Spleen (tissue), 11 donors: Measurements from ENCODE around the gene SFXN5. TPM values are rescaled to one million over a fixed set of nuclear protein-coding genes. Genes with fewer than 3 reads are reported as not detected.

ENCODE experiments used
- DNase-seq: peaks from one replicate; pipeline ENCODE4 v3.0.0-alpha.2; 2020
- H3K27ac ChIP-seq, 8 donors: fragments of 200-600 bp; sonication (generic) in 7 of 8; 1 replicate in 4 of 8; 2 replicates in 4 of 8; pipeline versions ENCODE4 v1.5.0 to v1.8.0; 2016 to 2021; ENCODE audit warnings: inconsistent platforms in 4 of 8, mild to moderate bottlenecking in 4 of 8, moderate library complexity in 1 of 8
- H3K27me3 ChIP-seq, 7 donors: fragments of 200-600 bp; sonication (generic) in 6 of 7; replicated peaks in 1 of 7; 1 replicate in 4 of 7; 2 replicates in 3 of 7; pipeline versions ENCODE4 v1.5.0 to v1.8.0; 2016 to 2021; ENCODE audit warnings: inconsistent platforms in 3 of 7, mild to moderate bottlenecking in 1 of 7
- H3K36me3 ChIP-seq, 6 donors: fragments of 200-600 bp; sonication (generic) in 5 of 6; 1 replicate in 4 of 6; 2 replicates in 2 of 6; pipeline versions ENCODE4 v1.5.0 to v1.8.0; 2016 to 2021; ENCODE audit warnings: inconsistent platforms in 2 of 6
- H3K4me1 ChIP-seq, 6 donors: fragments of 200-600 bp; sonication (generic) in 5 of 6; 1 replicate in 3 of 6; 2 replicates in 3 of 6; pipeline versions ENCODE4 v1.5.0 to v1.8.0; 2016 to 2021; ENCODE audit warnings: inconsistent platforms in 3 of 6
- H3K4me3 ChIP-seq, 8 donors: fragments of 200-600 bp; sonication (generic) in 7 of 8; 1 replicate in 4 of 8; 2 replicates in 4 of 8; pipeline versions ENCODE4 v1.5.0 to v1.8.0; 2016 to 2021; ENCODE audit warnings: inconsistent platforms in 4 of 8, mild to moderate bottlenecking in 4 of 8, moderate library complexity in 2 of 8
- H3K9me3 ChIP-seq, 8 donors: fragments of 200-600 bp; sonication (generic) in 7 of 8; 1 replicate in 4 of 8; 2 replicates in 4 of 8; pipeline versions ENCODE4 v1.5.0 to v1.8.0; 2016 to 2021; ENCODE audit warnings: inconsistent platforms in 4 of 8
- POLR2A ChIP-seq, 3 donors: fragments of 450-650 bp; IDR thresholded peaks; one replicate each; pipeline ENCODE4 v1.5.1; 2017; ENCODE audit warnings: antibody characterized with exemption in 3 of 3, mild to moderate bottlenecking in 1 of 3
- POLR2AphosphoS5 ChIP-seq, 3 donors: sonication (generic); formaldehyde crosslinking; IDR thresholded peaks; one replicate each; pipeline ENCODE4 v1.5.1; 2017; ENCODE audit warnings: antibody characterized with exemption in 3 of 3
- WGBS, 5 donors: extraction: QIAGEN DNeasy Blood & Tissue Kit in 3 of 5; methylation state at CpG; one replicate each; pipeline versions ENCODE4 v1.1.5 to v1.1.7; 2013 to 2018; 5-methylcytosine and 5-hydroxymethylcytosine counted together
- intact Hi-C: fragments of 100-400 bp; cut with DNase I; formaldehyde crosslinking; loops from one replicate; pipeline ENCODE4 v1.15.0; 2023; ENCODE audit warnings: low total_unique reads
- polyA plus RNA-seq, 3 donors: library from polyadenylated mRNA; stranded (reverse); fragments of 200-250 nt; gene quantifications; one replicate each; pipeline ENCODE4 v1.2.1, GENCODE V29; 2013
- total RNA-seq, 7 donors: library from RNA; depleted of rRNA in 3 of 7; stranded (reverse); fragments of >200 nt in 3 of 7; fragmentation: NEBNext Ultra II Directional in 4 of 7; extraction: Animal tissue kit (Norgen Biotek cat#: 25700) in 4 of 7; gene quantifications; one replicate each; pipeline versions ENCODE4 v1.1.0 to v1.2.1, GENCODE V29; 2016 to 2021
- TF ChIP-seq, protein P1 (sequence below), 11 experiments: fragments of 200-600 bp in 7 of 11; fragments of 450-650 bp in 4 of 11; sonication (generic) in 4 of 11; IDR thresholded peaks in 8 of 11; conservative IDR thresholded peaks in 3 of 11; 1 replicate in 7 of 11; 2 replicates in 4 of 11; pipeline versions ENCODE4 v1.4.0 to v1.8.0; 2016 to 2021; ENCODE audit warnings: antibody characterized with exemption in 11 of 11, inconsistent platforms in 4 of 11, mild to moderate bottlenecking in 1 of 11
- donor health status: healthy with polysubstance abuse.
- donor health status: DM: no; HTN: no; CAD: no; lungs with moderate emphysema.
- donor health status: DM: no; HTN: no; CAD: no.
- donor health status: Bipolar disorder and iron deficiency.
- donor health status: healthy.
- donor health status: DM: no; HTN: no; CAD: no.
- donor health status: DM: yes; HTN: yes; CAD: no.

The SFXN5 gene
- total and polyA plus RNA-seq, 10 donors = 2.6 to 41.4 (median 22.9) TPM

DNA sequence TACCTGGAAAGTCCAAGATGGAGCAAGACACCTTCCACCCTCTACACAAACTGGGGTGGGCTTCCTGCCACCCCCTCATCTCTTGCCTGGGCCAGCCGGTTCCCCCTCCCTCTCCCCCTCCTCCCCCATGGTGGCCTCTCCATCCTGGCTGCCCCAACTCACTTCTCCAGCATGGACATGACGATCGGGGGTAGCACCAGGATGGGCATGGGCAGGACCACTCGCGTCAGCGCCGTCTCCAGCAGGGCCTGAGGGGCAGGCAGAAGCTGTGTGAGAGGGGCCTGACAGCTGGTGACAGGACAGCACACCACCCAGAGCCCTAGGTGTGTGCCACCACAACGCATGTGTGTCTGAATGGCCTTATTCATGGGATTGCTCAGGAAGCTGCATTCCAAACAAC, 103.2 kb downstream of the SFXN5 start:
- no peak overlapping the region for H3K27ac ChIP-seq
- intact Hi-C loops = no loop called here
- WGBS, 5 donors = 89 to 97% (median 93%) methylated on average over 8 of the region's 8 CpGs
- H3K4me3 ChIP-seq = no peak overlapping the region
- no peaks in the 10 kb centered on the region for H3K27me3 ChIP-seq
- no peaks in the 10 kb centered on the region for H3K9me3 ChIP-seq
- no peaks in the 10 kb centered on the region for H3K4me1 ChIP-seq
- DNase-seq = no peak
- H3K36me3 ChIP-seq = peaks cover 0 to 84% (median 0%) of the 10 kb centered on the region in 6 donors
- no peak for TF ChIP-seq POLR2A (IDR thresholded peaks at IDR 0.05)
- TF ChIP-seq, protein P1, sequence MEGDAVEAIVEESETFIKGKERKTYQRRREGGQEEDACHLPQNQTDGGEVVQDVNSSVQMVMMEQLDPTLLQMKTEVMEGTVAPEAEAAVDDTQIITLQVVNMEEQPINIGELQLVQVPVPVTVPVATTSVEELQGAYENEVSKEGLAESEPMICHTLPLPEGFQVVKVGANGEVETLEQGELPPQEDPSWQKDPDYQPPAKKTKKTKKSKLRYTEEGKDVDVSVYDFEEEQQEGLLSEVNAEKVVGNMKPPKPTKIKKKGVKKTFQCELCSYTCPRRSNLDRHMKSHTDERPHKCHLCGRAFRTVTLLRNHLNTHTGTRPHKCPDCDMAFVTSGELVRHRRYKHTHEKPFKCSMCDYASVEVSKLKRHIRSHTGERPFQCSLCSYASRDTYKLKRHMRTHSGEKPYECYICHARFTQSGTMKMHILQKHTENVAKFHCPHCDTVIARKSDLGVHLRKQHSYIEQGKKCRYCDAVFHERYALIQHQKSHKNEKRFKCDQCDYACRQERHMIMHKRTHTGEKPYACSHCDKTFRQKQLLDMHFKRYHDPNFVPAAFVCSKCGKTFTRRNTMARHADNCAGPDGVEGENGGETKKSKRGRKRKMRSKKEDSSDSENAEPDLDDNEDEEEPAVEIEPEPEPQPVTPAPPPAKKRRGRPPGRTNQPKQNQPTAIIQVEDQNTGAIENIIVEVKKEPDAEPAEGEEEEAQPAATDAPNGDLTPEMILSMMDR (IDR thresholded peaks at IDR 0.05 in 8 of 11, conservative IDR thresholded peaks at IDR 0.05 in 3 of 11) = no peak
- TF ChIP-seq POLR2AphosphoS5 (IDR thresholded peaks at IDR 0.05) = no peak

DNA sequence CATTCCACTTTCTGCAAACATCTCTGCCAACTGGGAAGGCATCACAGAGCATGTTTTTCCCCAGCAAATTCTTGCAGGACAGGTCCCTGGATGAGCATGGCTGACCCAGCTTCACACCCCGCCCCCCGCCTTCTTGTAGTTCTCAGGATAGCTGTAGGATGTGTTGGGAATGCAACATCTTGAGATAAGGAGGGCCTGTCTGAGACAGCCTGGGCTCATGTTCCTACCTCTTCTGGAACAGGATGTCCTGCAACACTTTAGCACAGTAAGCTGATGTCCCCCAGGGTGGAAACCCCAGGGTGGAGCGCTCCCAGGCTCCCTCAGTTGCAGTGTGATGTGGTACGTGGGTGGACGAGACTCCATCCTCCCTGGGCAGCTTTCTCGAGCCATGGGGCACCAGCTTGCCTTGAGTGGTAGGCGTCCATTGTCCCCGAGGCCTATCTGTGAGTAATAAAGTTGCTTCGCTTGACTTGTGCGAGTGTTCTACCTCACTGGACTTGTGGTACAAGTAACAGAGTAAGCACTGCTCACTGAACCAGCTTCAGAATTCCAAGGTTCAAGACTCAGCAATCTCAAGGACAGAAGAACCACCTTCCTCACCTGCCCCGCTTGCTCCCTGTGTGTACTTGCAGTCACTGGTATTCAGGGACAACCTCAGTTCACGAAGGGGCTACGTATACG, 105.6 kb downstream of the SFXN5 start:
- Histone ChIP-seq H3K27ac (no peak overlapping the region), H3K4me3 (no peak overlapping the region), H3K36me3 (peaks cover 0 to 86% (median 0%) of the 10 kb centered on the region in 6 donors), H3K4me1 (no peaks in the 10 kb centered on the region), H3K9me3 (no peaks in the 10 kb centered on the region), H3K27me3 (no peaks in the 10 kb centered on the region)
- TF ChIP-seq POLR2A (IDR thresholded peaks at IDR 0.05) (no peak), POLR2AphosphoS5 (IDR thresholded peaks at IDR 0.05) (no peak)
- TF ChIP-seq, protein P1 (IDR thresholded peaks at IDR 0.05 in 8 of 11, conservative IDR thresholded peaks at IDR 0.05 in 3 of 11) = no peak
- intact Hi-C loops = no loop called here
- 81 to 95% (median 95%) methylated on average over 11 to 14 of the region's 14 CpGs for WGBS, 5 donors
- DNase-seq = no peak

DNA sequence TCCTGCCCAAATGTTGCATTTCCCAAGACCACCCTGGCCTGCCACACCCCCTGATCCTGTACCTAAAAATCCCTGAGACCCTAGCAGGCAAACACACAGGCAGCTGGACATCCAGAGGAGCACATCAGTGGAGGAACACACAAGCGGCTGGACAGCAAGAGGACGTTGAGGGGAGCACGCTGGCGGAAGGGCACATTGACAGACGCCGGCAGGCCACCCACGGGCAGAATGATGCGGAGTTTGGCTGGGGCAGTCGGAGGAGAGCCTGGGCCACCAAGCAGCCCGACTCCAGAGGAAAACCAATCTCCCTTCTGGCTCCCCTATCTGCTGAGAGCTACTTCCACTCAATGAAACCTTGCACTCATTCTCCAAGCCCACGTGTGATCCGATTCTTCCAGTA, 106.5 kb downstream of the SFXN5 start:
- WGBS, 5 donors = 92 to 94% (median 92%) methylated on average over 12 of the region's 12 CpGs
- no peak overlapping the region for H3K4me3 ChIP-seq
- no peaks in the 10 kb centered on the region for H3K27me3 ChIP-seq
- H3K36me3 ChIP-seq = peaks cover 0 to 86% (median 0%) of the 10 kb centered on the region in 6 donors
- intact Hi-C loops = no loop called here
- H3K27ac ChIP-seq = no peak overlapping the region
- no peaks in the 10 kb centered on the region for H3K4me1 ChIP-seq
- H3K9me3 ChIP-seq = no peaks in the 10 kb centered on the region
- no peak for TF ChIP-seq POLR2AphosphoS5 (IDR thresholded peaks at IDR 0.05)
- TF ChIP-seq, protein P1 (IDR thresholded peaks at IDR 0.05 in 8 of 11, conservative IDR thresholded peaks at IDR 0.05 in 3 of 11) = no peak
- no peak for TF ChIP-seq POLR2A (IDR thresholded peaks at IDR 0.05)
- DNase-seq = no peak

DNA sequence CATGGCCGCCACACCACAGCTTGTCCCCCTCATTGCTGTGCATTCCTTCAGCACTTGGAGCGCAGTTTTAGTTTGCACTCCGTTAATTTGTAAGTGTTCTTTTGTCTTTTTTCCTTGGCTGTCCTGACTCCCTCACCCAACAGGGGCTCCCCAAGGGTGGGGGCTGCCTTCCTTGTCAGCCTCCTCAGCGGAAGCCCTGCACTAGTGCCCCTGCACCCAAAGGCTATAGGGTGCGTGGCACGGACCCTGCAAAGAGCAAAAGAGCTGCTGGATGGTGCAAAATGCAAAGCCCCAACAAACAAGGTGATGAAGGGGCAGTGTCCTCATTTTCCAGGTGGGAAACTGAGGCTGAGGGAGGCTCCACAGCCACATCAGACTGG, 107.4 kb downstream of the SFXN5 start:
- Histone ChIP-seq H3K27me3 (no peaks in the 10 kb centered on the region), H3K4me1 (no peaks in the 10 kb centered on the region), H3K27ac (no peak overlapping the region), H3K36me3 (peaks cover 0 to 87% (median 0%) of the 10 kb centered on the region in 6 donors), H3K4me3 (no peak overlapping the region), H3K9me3 (no peaks in the 10 kb centered on the region)
- DNase-seq = no peak
- intact Hi-C loops = no loop called here
- TF ChIP-seq, protein P1 (IDR thresholded peaks at IDR 0.05 in 8 of 11, conservative IDR thresholded peaks at IDR 0.05 in 3 of 11) = no peak
- TF ChIP-seq POLR2A (IDR thresholded peaks at IDR 0.05) = no peak
- TF ChIP-seq POLR2AphosphoS5 (IDR thresholded peaks at IDR 0.05) = no peak
- WGBS, 5 donors = 90 to 95% (median 93%) methylated on average over 6 of the region's 6 CpGs
